ENCODE measurements around the gene GRPEL1. TPM values are rescaled to one million over a fixed set of nuclear protein-coding genes. Genes with fewer than 3 reads are reported as not detected.
"Not testable (repeated sequence)": the region's sequence is repeated elsewhere in the genome, so short reads cannot be mapped to it uniquely, and the experiment has no call there.

The GRPEL1 gene
- total RNA-seq, 1 experiment from 2014 or later, result 49.9 TPM

- BruUV-seq (replicated peaks), result no TSS peak
- H3K79me2 ChIP-seq (ENCODE audit: low read depth), result no peaks in the 10 kb centered on the region
- peaks cover 13% of the 10 kb centered on the region for H3K4me1 ChIP-seq (replicated peaks; ENCODE audit: insufficient read depth)
- no peaks in the 10 kb centered on the region for H3K9me2 ChIP-seq (ENCODE audit: insufficient read depth)
- H3K4me2 ChIP-seq, result peak overlapping the region; percentile 99
- ChIA-PET POLR2A (ENCODE audit: unreplicated experiment) (interaction anchor here (0.7 kb wide), 1 partner anchor 95 kb away, joined by 3 read pairs; no protein-coding TSS in a partner anchor), CTCF (no interaction called here)
- H3K4me3 ChIP-seq, result 0 out of 2 replicates have a peak overlapping the region, but pooled peaks have one; percentile 69
- H2AFZ ChIP-seq, result no peak overlapping the region
- no peaks in the 10 kb centered on the region for H3K36me3 ChIP-seq (ENCODE audit: low read depth)
- intact Hi-C loops (cut with micrococcal nuclease; ENCODE audit: unreplicated experiment), result no loop called here
- DNase-seq, result no peak
- no peaks in the 10 kb centered on the region for H4K20me1 ChIP-seq (ENCODE audit: insufficient read depth)
- TF ChIP-seq CTCF (conservative IDR thresholded peaks at IDR 0.05) (no peak), EZH2 (IDR thresholded peaks at IDR 0.05; ENCODE audit: low read depth) (no peak)
- no peaks in the 10 kb centered on the region for H3K27me3 ChIP-seq (ENCODE audit: insufficient read depth, low read depth)
- no peak overlapping the region for H3K27ac ChIP-seq
- H3K9me3 ChIP-seq (ENCODE audit: insufficient read depth, low read depth), result no peaks in the 10 kb centered on the region
- H3F3A ChIP-seq (ENCODE audit: insufficient read depth, low read depth), result peaks cover 3% of the 10 kb centered on the region; the same call in 1 of the 2 replicates
Measured at GRCh38 chr4:7103607-7104365, 35.9 kb upstream of the GRPEL1 start.

GRCh38 chr4:7103031-7103606 lies 35.3 kb upstream of the GRPEL1 start:
- H4K20me1 ChIP-seq (ENCODE audit: insufficient read depth), result no peaks in the 10 kb centered on the region
- no peak for TF ChIP-seq EZH2 (IDR thresholded peaks at IDR 0.05; ENCODE audit: low read depth)
- no peak for TF ChIP-seq CTCF (conservative IDR thresholded peaks at IDR 0.05)
- TSS peak; percentile 76 for BruUV-seq (replicated peaks)
- no peaks in the 10 kb centered on the region for H3K36me3 ChIP-seq (ENCODE audit: low read depth)
- H3K4me3 ChIP-seq, result peak overlapping the region; percentile 69
- H3K4me1 ChIP-seq (replicated peaks; ENCODE audit: insufficient read depth), result peaks cover 13% of the 10 kb centered on the region
- H3K4me2 ChIP-seq, result peak overlapping the region; percentile 99
- no peak overlapping the region for H3K27ac ChIP-seq
- no peaks in the 10 kb centered on the region for H3K9me2 ChIP-seq (ENCODE audit: insufficient read depth)
- H2AFZ ChIP-seq, result peak overlapping the region; percentile 93
- peak; percentile 60 to 77 for DNase-seq
- H3K9me3 ChIP-seq (ENCODE audit: insufficient read depth, low read depth), result no peaks in the 10 kb centered on the region
- ChIA-PET CTCF (no interaction called here), POLR2A (ENCODE audit: unreplicated experiment) (interaction anchor here (0.7 kb wide), 1 partner anchor 95 kb away, joined by 3 read pairs; no protein-coding TSS in a partner anchor)
- H3K27me3 ChIP-seq (ENCODE audit: insufficient read depth, low read depth), result peaks cover 5% of the 10 kb centered on the region; the same call in 1 of the 2 replicates
- intact Hi-C loops (cut with micrococcal nuclease; ENCODE audit: unreplicated experiment), result no loop called here
- peaks cover 3% of the 10 kb centered on the region; the same call in 1 of the 2 replicates for H3F3A ChIP-seq (ENCODE audit: insufficient read depth, low read depth)
- H3K79me2 ChIP-seq (ENCODE audit: low read depth), result no peaks in the 10 kb centered on the region

GRCh38 chr4:7102516-7102909 lies 34.6 kb upstream of the GRPEL1 start:
- H3F3A ChIP-seq (ENCODE audit: insufficient read depth, low read depth); H3K27me3 ChIP-seq (ENCODE audit: insufficient read depth, low read depth); H3K36me3 ChIP-seq (ENCODE audit: low read depth); H3K79me2 ChIP-seq (ENCODE audit: low read depth); H4K20me1 ChIP-seq (ENCODE audit: insufficient read depth); H3K9me3 ChIP-seq (ENCODE audit: insufficient read depth, low read depth); H3K27ac ChIP-seq; DNase-seq; intact Hi-C loops (cut with micrococcal nuclease; ENCODE audit: unreplicated experiment); POLR2A ChIA-PET (ENCODE audit: unreplicated experiment); H3K9me2 ChIP-seq (ENCODE audit: insufficient read depth); BruUV-seq (replicated peaks): not testable (repeated sequence)
- Histone ChIP-seq H3K4me2 (peak overlapping the region; percentile 99), H3K4me3 (peak overlapping the region; percentile 69), H3K4me1 (replicated peaks; ENCODE audit: insufficient read depth) (peaks cover 13% of the 10 kb centered on the region), H2AFZ (peak overlapping the region; percentile 93)
- CTCF ChIA-PET, result interaction anchor here (0.6 kb wide), 1 partner anchor 412 kb away, joined by 9 read pairs; no protein-coding TSS in a partner anchor
